OCI-LY3 (cell line): ENCODE data around the gene NOS1AP.

Experiments
- CTCF ChIP-seq: fragments of 200-600, 300-600 bp; sonication (generic); IDR thresholded peaks from 2 replicates; pipeline ENCODE4 v1.5.1; 2014; ENCODE audit warnings: antibody characterized with exemption, low read length, low read depth
- EZH2phosphoT487 ChIP-seq: fragments of 200-600 bp; shearing (Covaris generic); IDR thresholded peaks from 2 replicates; pipeline ENCODE4 v1.6.1; 2018; ENCODE audit warnings: antibody characterized with exemption, mixed run types, low read depth

GRCh38 chr1:162046921-162047320 is 22.6 kb upstream of the NOS1AP start:
- TF ChIP-seq CTCF (no peak), EZH2phosphoT487 (no peak)
